Midbrain (tissue), 1 donor: Measurements from ENCODE around the gene TSR3.
A peak's percentile ranks its signal among the peaks of the same experiment; 100 is the strongest.

ENCODE experiments used
- DNase-seq: peaks from one replicate; lab custom pipeline; 2025; lab: John Stamatoyannopoulos, UW

Gene TSR3

GRCh38 chr16:1308977-1309885, 42.4 kb downstream of the TSR3 start, which contains the start of gene UBE2I:
Gene UBE2I, plus strand, starts transcription at chr16:1309636. Its CDS starts 4,395 bp downstream, at chr16:1314031.
- peak; percentile 99 for DNase-seq

GRCh38 chr16:1308036-1308976, 43.4 kb downstream of the TSR3 start:
- DNase-seq = no peak

GRCh38 chr16:1306334-1306733, 45.3 kb downstream of the TSR3 start:
- no peak for DNase-seq

GRCh38 chr16:1305823-1306222, 45.9 kb downstream of the TSR3 start:
- DNase-seq = no peak

GRCh38 chr16:1301562-1301961, 50.1 kb downstream of the TSR3 start:
- no peak for DNase-seq

GRCh38 chr16:1300664-1301476, 50.8 kb downstream of the TSR3 start:
- peak; percentile 36 for DNase-seq

GRCh38 chr16:1299868-1300203, 51.8 kb downstream of the TSR3 start:
- DNase-seq = no peak
